Esophagus squamous epithelium (tissue), 4 donors: ENCODE measurements around the gene FNDC3A.

Source experiments
- CTCF ChIP-seq, 6 experiments: fragments of 450-650 bp in 4 of 6; fragments of 200-600 bp in 2 of 6; sonication (generic) in 2 of 6; IDR thresholded peaks; one replicate each; pipeline ENCODE4 v1.5.1; 2016 to 2019; ENCODE audit warnings: antibody characterized with exemption in 6 of 6, mild to moderate bottlenecking in 4 of 6, moderate library complexity in 4 of 6
- POLR2A ChIP-seq, 4 donors: fragments of 450-650 bp; IDR thresholded peaks; one replicate each; pipeline ENCODE4 v1.6.1; 2017; ENCODE audit warnings: antibody characterized with exemption in 4 of 4, mild to moderate bottlenecking in 4 of 4, moderate library complexity in 3 of 4

- TF ChIP-seq CTCF (IDR thresholded peaks at IDR 0.05) (no peak), POLR2A (IDR thresholded peaks at IDR 0.05) (no peak)
Observed at GRCh38 chr13:49044008-49044407, 68.3 kb downstream of the FNDC3A start.
